ENCODE measurements around the gene HELZ2. TPM values are rescaled to one million over a fixed set of nuclear protein-coding genes. Genes with fewer than 3 reads are reported as not detected.
"Not testable (repeated sequence)": the region's sequence is repeated elsewhere in the genome, so short reads cannot be mapped to it uniquely, and the experiment has no call there.

HELZ2 gene
- total RNA-seq, 1 donor from 2014 or later, result 188 TPM

DNA sequence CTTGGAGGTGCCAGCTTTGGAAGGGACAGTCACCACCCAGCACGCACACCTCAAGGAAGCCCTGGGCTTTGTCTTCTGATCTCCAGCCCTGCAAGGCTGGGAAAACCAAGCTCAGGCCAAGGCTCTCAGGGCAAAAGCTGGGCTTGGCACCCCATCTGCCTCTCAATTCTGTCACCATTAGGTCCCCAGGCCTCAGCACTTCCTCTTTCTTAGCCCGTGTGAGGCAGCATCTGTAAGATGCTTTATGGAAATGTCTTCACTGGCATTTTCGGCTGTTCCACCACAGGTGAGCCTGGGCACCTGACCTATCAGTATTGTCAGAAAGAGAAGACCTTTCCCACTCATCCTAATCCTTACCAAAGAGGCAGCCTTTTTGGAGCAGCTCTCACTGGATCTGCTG lies 28.3 kb upstream of the HELZ2 start:
- peaks cover 12% of the 10 kb centered on the region for H3K36me3 Mint-ChIP-seq (ENCODE audit: low read depth, unreplicated experiment)
- no peaks in the 10 kb centered on the region for H3K27me3 Mint-ChIP-seq (ENCODE audit: low read depth, unreplicated experiment)
- H3K9me3 Mint-ChIP-seq (ENCODE audit: unreplicated experiment), result no peaks in the 10 kb centered on the region
- DNase-seq (ENCODE audit: low read depth), result no peak
- Histone ChIP-seq H3K9ac (ENCODE audit: low read length) (no peak overlapping the region), H3K4me2 (ENCODE audit: low read length) (no peak overlapping the region), H3K4me3 (ENCODE audit: insufficient read depth, low read depth, low read length) (no peak overlapping the region), H4K20me1 (ENCODE audit: insufficient read depth, low read length) (peaks cover 11% of the 10 kb centered on the region), H3K36me3 (ENCODE audit: insufficient read depth, low read length) (peaks cover 12% of the 10 kb centered on the region), H3K79me2 (ENCODE audit: insufficient read depth, low read length) (peaks cover 8% of the 10 kb centered on the region), H3K9me3 (ENCODE audit: insufficient read depth, low read depth, low read length) (no peaks in the 10 kb centered on the region), H2AFZ (ENCODE audit: low read depth, low read length) (no peak overlapping the region), H3K27ac (ENCODE audit: low read depth, low read length) (no peak overlapping the region), H3K27me3 (ENCODE audit: insufficient read depth, low read length) (no peaks in the 10 kb centered on the region), H3K4me1 (ENCODE audit: insufficient read depth, low read length) (no peaks in the 10 kb centered on the region)
- H3K27ac Mint-ChIP-seq (ENCODE audit: unreplicated experiment), result no peak overlapping the region
- no peaks in the 10 kb centered on the region for H3K4me1 Mint-ChIP-seq (ENCODE audit: low read depth, unreplicated experiment)
- no peak for FAIRE-seq
- TF ChIP-seq, protein P1, sequence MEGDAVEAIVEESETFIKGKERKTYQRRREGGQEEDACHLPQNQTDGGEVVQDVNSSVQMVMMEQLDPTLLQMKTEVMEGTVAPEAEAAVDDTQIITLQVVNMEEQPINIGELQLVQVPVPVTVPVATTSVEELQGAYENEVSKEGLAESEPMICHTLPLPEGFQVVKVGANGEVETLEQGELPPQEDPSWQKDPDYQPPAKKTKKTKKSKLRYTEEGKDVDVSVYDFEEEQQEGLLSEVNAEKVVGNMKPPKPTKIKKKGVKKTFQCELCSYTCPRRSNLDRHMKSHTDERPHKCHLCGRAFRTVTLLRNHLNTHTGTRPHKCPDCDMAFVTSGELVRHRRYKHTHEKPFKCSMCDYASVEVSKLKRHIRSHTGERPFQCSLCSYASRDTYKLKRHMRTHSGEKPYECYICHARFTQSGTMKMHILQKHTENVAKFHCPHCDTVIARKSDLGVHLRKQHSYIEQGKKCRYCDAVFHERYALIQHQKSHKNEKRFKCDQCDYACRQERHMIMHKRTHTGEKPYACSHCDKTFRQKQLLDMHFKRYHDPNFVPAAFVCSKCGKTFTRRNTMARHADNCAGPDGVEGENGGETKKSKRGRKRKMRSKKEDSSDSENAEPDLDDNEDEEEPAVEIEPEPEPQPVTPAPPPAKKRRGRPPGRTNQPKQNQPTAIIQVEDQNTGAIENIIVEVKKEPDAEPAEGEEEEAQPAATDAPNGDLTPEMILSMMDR (IDR thresholded peaks at IDR 0.05; ENCODE audit: insufficient read depth, low read depth, low read length), result no peak
- TF ChIP-seq EZH2 (IDR thresholded peaks at IDR 0.05; ENCODE audit: insufficient read depth, low read length), result no peak
- H3K4me3 Mint-ChIP-seq (ENCODE audit: unreplicated experiment), result no peak overlapping the region

DNA sequence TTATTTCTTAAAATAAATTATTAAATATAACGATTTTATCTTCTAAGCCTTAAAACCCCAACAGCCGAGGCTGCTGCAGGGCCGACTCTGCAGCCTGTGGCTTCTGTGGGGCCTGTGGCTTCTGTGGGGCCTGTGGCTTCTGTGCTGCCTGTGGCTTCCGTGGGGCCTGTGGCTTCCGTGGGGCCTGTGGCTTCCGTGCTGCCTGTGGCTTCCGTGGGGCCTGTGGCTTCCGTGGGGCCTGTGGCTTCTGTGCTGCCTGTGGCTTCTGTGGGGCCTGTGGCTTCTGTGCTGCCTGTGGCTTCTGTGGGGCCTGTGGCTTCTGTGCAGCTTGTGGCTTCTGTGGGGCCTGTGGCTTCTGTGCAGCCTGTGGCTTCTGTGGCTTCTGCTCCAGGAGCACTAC lies 27.6 kb upstream of the HELZ2 start:
- H3K4me3 ChIP-seq (ENCODE audit: insufficient read depth, low read depth, low read length); DNase-seq (ENCODE audit: low read depth); H3K9me3 ChIP-seq (ENCODE audit: insufficient read depth, low read depth, low read length); H3K4me2 ChIP-seq (ENCODE audit: low read length); FAIRE-seq; H3K27ac Mint-ChIP-seq (ENCODE audit: unreplicated experiment); H3K27me3 ChIP-seq (ENCODE audit: insufficient read depth, low read length); H3K79me2 ChIP-seq (ENCODE audit: insufficient read depth, low read length); H3K4me1 Mint-ChIP-seq (ENCODE audit: low read depth, unreplicated experiment); H3K27ac ChIP-seq (ENCODE audit: low read depth, low read length); H3K9me3 Mint-ChIP-seq (ENCODE audit: unreplicated experiment); H3K4me1 ChIP-seq (ENCODE audit: insufficient read depth, low read length); H3K27me3 Mint-ChIP-seq (ENCODE audit: low read depth, unreplicated experiment); H2AFZ ChIP-seq (ENCODE audit: low read depth, low read length); H3K4me3 Mint-ChIP-seq (ENCODE audit: unreplicated experiment); H3K9ac ChIP-seq (ENCODE audit: low read length): not testable (repeated sequence)
- peaks cover 12% of the 10 kb centered on the region for H3K36me3 Mint-ChIP-seq (ENCODE audit: low read depth, unreplicated experiment)
- Histone ChIP-seq H3K36me3 (ENCODE audit: insufficient read depth, low read length) (peaks cover 12% of the 10 kb centered on the region), H4K20me1 (ENCODE audit: insufficient read depth, low read length) (peaks cover 11% of the 10 kb centered on the region)

DNA sequence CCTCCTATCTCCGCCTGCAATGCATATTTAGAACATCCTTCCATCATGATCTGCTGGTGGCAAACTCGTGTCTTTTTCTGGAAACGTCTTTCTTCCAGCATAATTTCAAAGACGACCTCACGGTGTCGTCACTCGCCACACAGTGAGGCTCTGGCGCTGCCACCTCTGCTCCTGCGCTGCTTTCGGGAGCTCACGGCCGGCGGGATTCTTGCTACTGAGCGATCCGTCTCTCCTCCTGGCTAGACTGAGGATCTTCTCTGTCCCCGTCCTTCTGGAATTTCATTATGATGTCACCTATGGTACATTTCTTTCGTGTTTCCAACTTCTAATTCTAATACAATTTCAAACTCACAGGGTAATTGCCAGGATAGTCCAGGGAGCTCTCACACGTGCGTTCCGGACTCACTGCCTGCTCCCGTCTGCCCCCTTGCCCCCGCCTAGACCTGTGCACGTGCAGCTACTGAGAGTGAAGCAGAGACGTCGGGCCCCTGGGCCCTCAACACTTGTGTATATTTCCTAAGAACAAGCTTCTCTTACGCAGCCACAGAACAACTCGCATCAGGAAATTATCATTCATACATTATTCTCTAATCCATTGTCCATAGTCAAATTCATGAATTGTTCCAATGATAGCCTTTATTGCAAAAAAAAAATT lies 25.5 kb upstream of the HELZ2 start:
- peak overlapping the region; percentile 40 for H3K4me3 Mint-ChIP-seq (ENCODE audit: unreplicated experiment)
- H3K9me3 Mint-ChIP-seq (ENCODE audit: unreplicated experiment), result no peaks in the 10 kb centered on the region

More for the DNA sequence above, 25.5 kb upstream of the HELZ2 start:
- H3K27ac Mint-ChIP-seq (ENCODE audit: unreplicated experiment), result no peak overlapping the region
- Histone ChIP-seq H3K4me2 (ENCODE audit: low read length) (no peak overlapping the region), H3K36me3 (ENCODE audit: insufficient read depth, low read length) (peaks cover 12% of the 10 kb centered on the region), H3K4me3 (ENCODE audit: insufficient read depth, low read depth, low read length) (no peak overlapping the region), H3K79me2 (ENCODE audit: insufficient read depth, low read length) (no peaks in the 10 kb centered on the region), H2AFZ (ENCODE audit: low read depth, low read length) (no peak overlapping the region), H3K27ac (ENCODE audit: low read depth, low read length) (no peak overlapping the region), H3K4me1 (ENCODE audit: insufficient read depth, low read length) (no peaks in the 10 kb centered on the region), H3K9me3 (ENCODE audit: insufficient read depth, low read depth, low read length) (no peaks in the 10 kb centered on the region), H3K9ac (ENCODE audit: low read length) (no peak overlapping the region), H3K27me3 (ENCODE audit: insufficient read depth, low read length) (no peaks in the 10 kb centered on the region), H4K20me1 (ENCODE audit: insufficient read depth, low read length) (peaks cover 7% of the 10 kb centered on the region)
- H3K4me1 Mint-ChIP-seq (ENCODE audit: low read depth, unreplicated experiment), result no peaks in the 10 kb centered on the region
- FAIRE-seq (no peak), DNase-seq (ENCODE audit: low read depth) (no peak)
- no peaks in the 10 kb centered on the region for H3K27me3 Mint-ChIP-seq (ENCODE audit: low read depth, unreplicated experiment)
- peaks cover 16% of the 10 kb centered on the region for H3K36me3 Mint-ChIP-seq (ENCODE audit: low read depth, unreplicated experiment)
- TF ChIP-seq EZH2 (IDR thresholded peaks at IDR 0.05; ENCODE audit: insufficient read depth, low read length), result no peak
- TF ChIP-seq, protein P1 (IDR thresholded peaks at IDR 0.05; ENCODE audit: insufficient read depth, low read depth, low read length), result no peak
